IPS-15b (cell line): ENCODE measurements around the gene HDAC11.
"Not testable (repeated sequence)": the region's sequence is repeated elsewhere in the genome, so short reads cannot be mapped to it uniquely, and the experiment has no call there.

Source experiments
- H3K27me3 ChIP-seq: one replicate; pipeline ENCODE4 v1.6.1; 2013; ENCODE audit warnings: low read length; ENCODE audit not compliant: control insufficient read depth, insufficient read depth
- H3K36me3 ChIP-seq: one replicate; pipeline ENCODE4 v1.6.1; 2013; ENCODE audit warnings: low read length; ENCODE audit not compliant: control insufficient read depth, insufficient read depth
- H3K4me1 ChIP-seq: one replicate; pipeline ENCODE4 v1.6.1; 2013; ENCODE audit warnings: mild to moderate bottlenecking, low read length; ENCODE audit not compliant: control insufficient read depth, insufficient read depth
- H3K4me3 ChIP-seq: one replicate; pipeline ENCODE4 v1.5.1; 2013; ENCODE audit warnings: low read depth, low read length
- H3K9ac ChIP-seq: one replicate; pipeline ENCODE4 v1.6.1; 2013; ENCODE audit warnings: low read depth, mild to moderate bottlenecking, low read length
- H3K9me3 ChIP-seq: one replicate; pipeline ENCODE4 v1.6.1; 2013; ENCODE audit warnings: mild to moderate bottlenecking, low read length; ENCODE audit not compliant: control insufficient read depth, insufficient read depth

Gene HDAC11

DNA sequence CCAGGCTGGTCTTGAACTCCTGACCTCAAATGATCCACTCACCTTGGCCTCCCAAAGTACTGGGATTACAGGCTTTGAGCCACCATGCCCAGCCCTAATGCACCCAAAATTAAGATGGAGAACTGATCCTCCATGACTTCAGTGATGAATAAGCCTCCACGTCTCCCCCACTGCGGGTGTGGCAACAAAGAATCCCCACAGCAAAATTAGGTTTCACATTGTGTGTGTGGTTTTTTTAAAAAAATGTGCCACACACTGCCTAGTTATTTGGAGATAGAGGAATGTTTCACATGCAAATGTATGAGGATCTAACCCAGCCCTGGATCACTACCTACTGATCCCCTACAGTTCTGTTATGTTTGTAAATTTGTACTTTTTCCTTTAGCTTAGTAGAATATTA is 17.3 kb downstream of the HDAC11 start:
- no peaks in the 10 kb centered on the region for H3K9me3 ChIP-seq
- no peaks in the 10 kb centered on the region for H3K27me3 ChIP-seq
- no peak overlapping the region for H3K9ac ChIP-seq
- no peaks in the 10 kb centered on the region for H3K4me1 ChIP-seq
- no peaks in the 10 kb centered on the region for H3K36me3 ChIP-seq
- no peak overlapping the region for H3K4me3 ChIP-seq

- H3K4me3 ChIP-seq = no peak overlapping the region
- H3K4me1 ChIP-seq = no peaks in the 10 kb centered on the region
- no peaks in the 10 kb centered on the region for H3K9me3 ChIP-seq
- no peaks in the 10 kb centered on the region for H3K36me3 ChIP-seq
- no peak overlapping the region for H3K9ac ChIP-seq
- H3K27me3 ChIP-seq = no peaks in the 10 kb centered on the region
Observed at GRCh38 chr3:13498354-13499060, 18.4 kb downstream of the HDAC11 start.

DNA sequence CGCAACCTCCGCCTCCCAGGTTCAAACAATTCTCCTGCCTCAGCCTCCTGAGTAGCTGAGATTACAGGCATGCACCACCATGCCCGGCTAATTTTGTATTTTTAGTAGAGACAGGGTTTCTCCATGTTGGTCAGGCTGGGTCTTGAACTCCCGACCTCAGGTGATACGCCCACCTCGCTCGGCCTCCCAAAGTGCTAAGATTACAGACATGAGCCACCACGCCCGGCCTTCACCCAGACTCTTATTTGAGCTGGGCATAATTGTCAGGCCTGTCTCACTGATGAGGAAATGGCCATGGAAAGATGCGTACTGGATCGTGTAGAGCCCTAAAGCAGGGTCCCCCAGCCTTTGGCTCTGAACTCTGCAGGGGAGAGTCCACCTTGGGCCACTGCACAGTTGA is 19.1 kb downstream of the HDAC11 start:
- H3K9ac ChIP-seq, H3K4me3 ChIP-seq, H3K4me1 ChIP-seq, H3K27me3 ChIP-seq, H3K36me3 ChIP-seq, H3K9me3 ChIP-seq: not testable (repeated sequence)

- H3K27me3 ChIP-seq = no peaks in the 10 kb centered on the region
- no peak overlapping the region for H3K4me3 ChIP-seq
- H3K4me1 ChIP-seq = no peaks in the 10 kb centered on the region
- H3K36me3 ChIP-seq = no peaks in the 10 kb centered on the region
- no peak overlapping the region for H3K9ac ChIP-seq
- H3K9me3 ChIP-seq = no peaks in the 10 kb centered on the region
Observed at GRCh38 chr3:13500133-13500885, 20.2 kb downstream of the HDAC11 start.

- Histone ChIP-seq H3K9me3 (no peaks in the 10 kb centered on the region), H3K36me3 (no peaks in the 10 kb centered on the region), H3K4me3 (no peak overlapping the region), H3K27me3 (no peaks in the 10 kb centered on the region), H3K9ac (no peak overlapping the region), H3K4me1 (no peaks in the 10 kb centered on the region)
Observed at GRCh38 chr3:13501056-13501455, 20.9 kb downstream of the HDAC11 start.

DNA sequence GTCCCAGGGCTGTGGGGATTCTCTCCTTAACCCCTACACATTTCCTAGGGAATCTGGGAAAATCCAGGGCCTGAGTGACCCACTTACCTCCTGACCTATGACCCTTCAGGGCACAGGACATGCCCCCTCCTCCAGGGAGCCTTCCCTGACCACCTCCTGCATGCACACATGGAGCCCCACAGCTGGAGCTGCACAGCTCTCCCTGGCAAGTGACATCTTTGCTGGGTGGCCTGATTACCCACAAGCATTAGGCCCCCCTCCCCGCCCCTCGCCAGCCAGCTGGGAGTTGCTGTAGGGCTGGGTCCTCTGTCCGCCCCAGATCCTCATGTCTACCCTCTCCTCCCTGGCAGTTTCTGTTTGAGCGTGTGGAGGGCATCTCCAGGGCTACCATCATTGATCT is 21.4 kb downstream of the HDAC11 start:
- no peaks in the 10 kb centered on the region for H3K36me3 ChIP-seq
- H3K27me3 ChIP-seq = no peaks in the 10 kb centered on the region

GRCh38 chr3:13501958-13502790 is 22.1 kb downstream of the HDAC11 start:
- H3K27me3 ChIP-seq = no peaks in the 10 kb centered on the region
- H3K9ac ChIP-seq = no peak overlapping the region
- no peaks in the 10 kb centered on the region for H3K4me1 ChIP-seq
- H3K36me3 ChIP-seq = no peaks in the 10 kb centered on the region
- no peak overlapping the region for H3K4me3 ChIP-seq
- no peaks in the 10 kb centered on the region for H3K9me3 ChIP-seq

More for the DNA sequence above, 21.4 kb downstream of the HDAC11 start:
- H3K4me1 ChIP-seq = no peaks in the 10 kb centered on the region
- no peak overlapping the region for H3K9ac ChIP-seq
- no peaks in the 10 kb centered on the region for H3K9me3 ChIP-seq
- no peak overlapping the region for H3K4me3 ChIP-seq

DNA sequence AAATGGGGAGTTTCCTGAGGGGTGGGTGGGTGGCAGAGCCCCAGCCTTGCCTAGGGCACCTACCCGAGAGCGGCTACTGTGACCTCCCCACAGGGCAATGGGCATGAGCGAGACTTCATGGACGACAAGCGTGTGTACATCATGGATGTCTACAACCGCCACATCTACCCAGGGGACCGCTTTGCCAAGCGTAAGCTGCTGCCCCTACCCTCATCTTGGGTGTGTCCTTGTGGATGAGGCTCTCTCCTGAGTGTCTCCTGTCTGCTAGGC is 22.6 kb downstream of the HDAC11 start:
- Histone ChIP-seq H3K9ac (no peak overlapping the region), H3K36me3 (no peaks in the 10 kb centered on the region), H3K9me3 (no peaks in the 10 kb centered on the region)

DNA sequence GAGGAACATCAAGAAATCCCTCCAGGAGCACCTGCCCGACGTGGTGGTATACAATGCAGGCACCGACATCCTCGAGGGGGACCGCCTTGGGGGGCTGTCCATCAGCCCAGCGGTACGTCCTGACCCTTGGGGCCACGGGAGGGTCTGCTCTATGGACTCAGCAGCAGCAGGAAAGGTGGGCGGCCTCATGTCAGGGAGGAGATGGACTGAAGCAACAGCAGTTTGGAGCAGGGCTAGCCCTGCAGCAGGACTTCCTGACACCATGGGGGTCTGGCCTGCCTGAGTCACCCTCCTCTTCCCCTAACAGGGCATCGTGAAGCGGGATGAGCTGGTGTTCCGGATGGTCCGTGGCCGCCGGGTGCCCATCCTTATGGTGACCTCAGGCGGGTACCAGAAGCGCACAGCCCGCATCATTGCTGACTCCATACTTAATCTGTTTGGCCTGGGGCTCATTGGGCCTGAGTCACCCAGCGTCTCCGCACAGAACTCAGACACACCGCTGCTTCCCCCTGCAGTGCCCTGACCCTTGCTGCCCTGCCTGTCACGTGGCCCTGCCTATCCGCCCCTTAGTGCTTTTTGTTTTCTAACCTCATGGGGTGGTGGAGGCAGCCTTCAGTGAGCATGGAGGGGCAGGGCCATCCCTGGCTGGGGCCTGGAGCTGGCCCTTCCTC is 24.2 kb downstream of the HDAC11 start:
- Histone ChIP-seq H3K36me3 (no peaks in the 10 kb centered on the region), H3K27me3 (no peaks in the 10 kb centered on the region), H3K9me3 (no peaks in the 10 kb centered on the region), H3K9ac (no peak overlapping the region), H3K4me3 (no peak overlapping the region), H3K4me1 (no peaks in the 10 kb centered on the region)

More for the DNA sequence above, 22.6 kb downstream of the HDAC11 start:
- no peaks in the 10 kb centered on the region for H3K4me1 ChIP-seq
- no peak overlapping the region for H3K4me3 ChIP-seq
- no peaks in the 10 kb centered on the region for H3K27me3 ChIP-seq

DNA sequence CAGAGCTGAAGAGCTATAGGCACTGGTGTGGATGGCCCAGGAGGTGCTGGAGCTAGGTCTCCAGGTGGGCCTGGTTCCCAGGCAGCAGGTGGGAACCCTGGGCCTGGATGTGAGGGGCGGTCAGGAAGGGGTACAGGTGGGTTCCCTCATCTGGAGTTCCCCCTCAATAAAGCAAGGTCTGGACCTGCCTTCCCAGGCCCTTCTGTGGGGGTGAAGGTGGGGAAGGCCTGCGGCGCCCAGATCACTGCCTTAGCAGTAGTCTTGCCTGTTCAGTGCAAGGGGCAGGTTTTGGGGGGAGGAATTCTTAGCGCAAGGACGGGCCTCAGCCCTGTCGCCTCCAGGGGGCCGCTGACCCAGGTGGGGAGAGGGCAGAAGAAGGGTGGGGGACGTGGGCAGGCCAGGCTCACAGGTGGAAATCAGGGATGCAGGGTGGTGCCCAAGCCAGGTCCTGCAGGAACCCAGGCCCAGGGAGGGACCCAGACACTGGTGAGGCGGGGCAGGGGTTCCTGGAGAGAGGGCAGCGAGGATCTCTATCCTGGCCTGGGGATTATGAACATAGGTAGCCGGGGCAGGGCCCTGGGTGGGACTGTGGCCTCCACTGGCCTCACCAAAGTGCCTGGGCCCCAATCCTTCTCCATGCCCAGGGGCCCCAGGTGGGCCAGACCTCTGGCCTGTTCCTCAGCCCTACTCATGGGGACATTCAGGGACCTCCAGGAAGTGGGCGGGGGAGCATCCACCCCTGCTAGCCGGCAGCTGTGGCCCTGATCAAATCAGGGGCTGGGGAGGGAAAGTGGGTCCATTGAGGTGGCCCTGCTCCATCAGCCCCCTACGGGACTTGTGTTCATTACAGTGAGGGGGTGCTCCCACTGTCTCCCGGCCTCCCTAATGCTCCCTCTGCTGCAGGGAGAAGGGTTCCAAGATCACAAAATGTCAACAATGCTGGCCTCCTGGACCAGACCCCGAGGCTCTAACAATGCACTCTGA is 25.3 kb downstream of the HDAC11 start:
- Histone ChIP-seq H3K36me3 (no peaks in the 10 kb centered on the region), H3K27me3 (no peaks in the 10 kb centered on the region), H3K4me1 (no peaks in the 10 kb centered on the region), H3K9ac (no peak overlapping the region), H3K4me3 (no peak overlapping the region), H3K9me3 (no peaks in the 10 kb centered on the region)

DNA sequence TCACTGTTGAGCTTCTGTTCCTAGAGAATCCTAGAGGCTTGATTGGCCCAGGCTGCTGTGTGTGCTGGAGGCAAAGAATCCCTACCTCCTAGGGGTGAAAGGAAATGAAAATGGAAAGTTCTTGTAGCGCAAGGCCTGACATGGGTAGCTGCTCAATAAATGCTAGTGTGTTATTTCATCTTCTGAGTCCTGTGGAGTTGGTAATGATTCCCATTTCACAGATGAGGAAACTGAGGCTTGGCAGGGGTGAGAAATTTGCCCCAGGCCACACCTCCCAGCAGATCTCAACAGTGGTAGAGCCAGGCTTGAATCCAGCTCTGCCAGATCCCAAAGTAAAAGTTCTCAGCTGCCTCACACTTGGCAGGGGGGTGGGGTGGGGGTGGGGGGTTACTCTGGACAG is 26.1 kb downstream of the HDAC11 start:
- Histone ChIP-seq H3K9ac (no peak overlapping the region), H3K4me1 (no peaks in the 10 kb centered on the region), H3K27me3 (no peaks in the 10 kb centered on the region), H3K9me3 (no peaks in the 10 kb centered on the region), H3K4me3 (no peak overlapping the region), H3K36me3 (no peaks in the 10 kb centered on the region)
